M059J (cell line): ENCODE data around the gene ZNF451. TPM values are rescaled to one million over a fixed set of nuclear protein-coding genes. Genes with fewer than 3 reads are reported as not detected.

Experiments
- DNase-seq: peaks from one replicate; pipeline ENCODE4 v3.0.0-alpha.2; 2012; ENCODE audit warnings: low read depth
- total RNA-seq: library from RNA; depleted of rRNA; stranded (reverse); fragments of >200 nt; shearing (Covaris generic); gene quantifications from 2 replicates; pipeline ENCODE4 v1.2.3, GENCODE V29; 2014

ZNF451 gene
- total RNA-seq, 1 experiment from 2014 or later, result 48.6 TPM

DNA sequence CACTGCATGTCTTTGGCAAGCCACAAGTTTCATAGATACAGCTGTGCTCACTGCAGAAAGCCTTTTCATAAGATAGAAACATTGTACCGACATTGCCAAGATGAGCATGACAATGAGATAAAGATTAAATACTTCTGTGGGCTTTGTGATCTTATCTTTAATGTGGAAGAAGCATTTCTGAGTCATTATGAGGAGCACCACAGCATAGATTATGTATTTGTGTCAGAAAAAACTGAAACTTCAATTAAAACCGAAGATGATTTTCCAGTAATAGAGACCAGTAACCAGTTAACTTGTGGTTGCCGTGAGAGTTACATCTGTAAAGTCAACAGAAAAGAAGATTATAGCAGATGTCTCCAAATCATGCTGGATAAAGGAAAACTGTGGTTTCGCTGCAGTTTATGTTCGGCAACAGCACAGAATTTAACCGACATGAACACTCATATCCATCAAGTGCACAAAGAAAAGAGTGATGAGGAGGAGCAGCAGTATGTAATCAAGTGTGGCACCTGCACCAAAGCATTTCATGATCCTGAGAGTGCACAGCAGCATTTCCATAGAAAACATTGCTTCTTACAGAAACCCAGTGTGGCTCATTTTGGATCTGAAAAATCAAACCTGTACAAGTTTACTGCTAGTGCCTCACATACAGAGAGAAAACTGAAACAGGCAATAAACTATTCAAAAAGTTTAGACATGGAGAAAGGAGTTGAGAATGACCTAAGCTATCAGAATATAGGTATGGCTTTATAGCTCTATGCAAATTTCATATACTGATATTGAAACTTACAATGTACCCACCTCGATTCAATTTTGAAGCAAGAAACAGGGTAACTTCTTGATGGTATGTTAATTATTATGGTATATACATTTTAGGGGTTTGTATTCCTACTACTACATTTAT is 58.2 kb downstream of the ZNF451 start:
- DNase-seq, result no peak

DNA sequence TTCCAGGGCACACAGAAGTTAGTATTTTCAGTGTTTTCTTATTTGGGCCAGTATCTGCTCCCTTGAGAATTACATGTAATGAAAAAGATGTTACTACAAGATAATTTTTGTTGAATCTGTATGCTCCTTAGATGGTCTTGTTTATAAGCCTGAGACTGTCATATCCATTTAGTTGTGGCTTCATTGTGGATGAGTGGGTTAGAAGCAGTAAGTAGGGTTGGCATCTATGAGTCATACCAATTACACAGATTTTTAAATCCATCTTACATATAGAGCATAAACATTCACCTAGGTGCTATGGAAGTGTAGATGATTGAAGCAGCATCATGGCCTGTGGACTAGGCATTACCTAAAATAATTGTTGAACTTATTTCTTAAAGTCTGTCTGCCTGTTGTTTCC is 68.7 kb downstream of the ZNF451 start:
- DNase-seq, result peak; percentile 71

DNA sequence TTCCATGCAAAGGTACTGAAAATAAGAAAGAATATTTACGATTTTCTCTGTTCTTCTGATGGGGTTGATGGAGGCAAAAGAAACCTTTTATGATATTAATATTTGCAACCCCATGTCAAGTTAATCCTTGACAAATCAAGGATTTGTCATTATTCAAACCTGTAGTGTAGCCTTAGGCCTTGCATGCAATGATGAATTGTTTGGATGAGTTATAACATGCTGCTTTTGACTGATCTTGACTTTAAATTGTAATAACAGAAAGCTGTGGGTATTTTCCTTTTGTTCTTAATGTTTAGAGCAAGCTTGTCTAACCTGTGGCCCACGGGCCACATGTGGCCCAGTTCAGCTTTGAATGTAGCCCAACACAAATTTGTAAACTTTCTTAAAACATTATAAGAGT is 69.1 kb downstream of the ZNF451 start:
- no peak for DNase-seq

- DNase-seq, result no peak
Observed at GRCh38 chr6:57162028-57162427, 72.0 kb downstream of the ZNF451 start.

- DNase-seq, result peak; percentile 41
Observed at GRCh38 chr6:57162516-57162915, 72.5 kb downstream of the ZNF451 start.

DNA sequence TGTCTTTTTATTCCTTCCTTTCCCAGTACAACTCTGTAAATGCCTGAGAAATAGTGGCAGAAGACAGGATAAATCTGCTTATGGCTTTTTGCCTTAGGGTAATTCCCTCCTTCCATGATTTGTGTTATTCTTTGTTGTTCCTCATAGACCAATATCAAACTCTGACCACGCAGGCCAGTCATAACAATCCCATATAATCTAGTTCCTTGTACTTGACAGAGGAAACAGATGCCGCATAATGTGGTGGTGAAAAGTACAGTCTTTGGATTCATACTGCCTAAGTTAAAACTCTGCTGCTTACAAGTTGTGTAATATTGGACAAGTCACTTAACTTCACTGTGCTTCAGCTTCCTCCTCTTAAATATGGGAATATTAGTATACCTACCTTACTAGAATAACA is 74.0 kb downstream of the ZNF451 start:
- peak; percentile 20 for DNase-seq

- DNase-seq, result no peak
Observed at GRCh38 chr6:57165080-57165479, 75.1 kb downstream of the ZNF451 start.

GRCh38 chr6:57172136-57173055 is 82.4 kb downstream of the ZNF451 start, which contains the start of gene BAG2:
Gene BAG2, plus strand, starts transcription at chr6:57172326. Its CDS starts 372 bp downstream, at chr6:57172698.
- DNase-seq, result peak; percentile 89

- DNase-seq, result peak; percentile 13
Observed at GRCh38 chr6:57173056-57173885, 83.3 kb downstream of the ZNF451 start.

DNA sequence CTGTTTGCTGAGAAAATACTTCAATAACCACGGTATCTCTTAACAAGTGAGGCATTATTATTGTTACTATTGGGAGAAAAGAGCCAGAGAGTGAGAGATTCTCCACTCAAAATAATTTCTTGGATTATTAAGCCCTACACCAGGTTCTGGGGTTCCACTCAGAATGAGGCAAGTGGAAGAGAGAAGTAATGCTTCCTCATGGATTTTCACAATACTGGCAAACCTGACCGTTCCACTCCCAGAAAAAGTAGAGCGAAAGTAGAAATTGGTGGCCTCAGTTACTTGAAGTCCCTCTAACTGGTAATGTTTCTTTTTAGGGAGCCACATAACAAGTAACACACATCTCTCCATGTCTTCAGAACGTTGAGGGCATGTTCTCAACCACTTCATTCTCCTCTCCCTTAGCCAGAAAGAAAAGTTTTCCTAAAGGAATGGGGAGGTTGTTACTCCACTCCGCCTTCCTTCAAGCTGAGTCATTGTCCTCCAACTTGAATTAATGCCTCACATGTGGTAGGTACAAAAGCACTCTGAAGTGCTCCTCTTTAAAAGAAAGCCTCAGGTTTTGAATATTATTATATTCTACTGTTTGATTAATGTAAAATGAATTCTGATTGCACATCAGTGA is 84.0 kb downstream of the ZNF451 start:
- DNase-seq, result peak; percentile 84

GRCh38 chr6:57174511-57174907 is 84.5 kb downstream of the ZNF451 start:
- DNase-seq, result no peak

DNA sequence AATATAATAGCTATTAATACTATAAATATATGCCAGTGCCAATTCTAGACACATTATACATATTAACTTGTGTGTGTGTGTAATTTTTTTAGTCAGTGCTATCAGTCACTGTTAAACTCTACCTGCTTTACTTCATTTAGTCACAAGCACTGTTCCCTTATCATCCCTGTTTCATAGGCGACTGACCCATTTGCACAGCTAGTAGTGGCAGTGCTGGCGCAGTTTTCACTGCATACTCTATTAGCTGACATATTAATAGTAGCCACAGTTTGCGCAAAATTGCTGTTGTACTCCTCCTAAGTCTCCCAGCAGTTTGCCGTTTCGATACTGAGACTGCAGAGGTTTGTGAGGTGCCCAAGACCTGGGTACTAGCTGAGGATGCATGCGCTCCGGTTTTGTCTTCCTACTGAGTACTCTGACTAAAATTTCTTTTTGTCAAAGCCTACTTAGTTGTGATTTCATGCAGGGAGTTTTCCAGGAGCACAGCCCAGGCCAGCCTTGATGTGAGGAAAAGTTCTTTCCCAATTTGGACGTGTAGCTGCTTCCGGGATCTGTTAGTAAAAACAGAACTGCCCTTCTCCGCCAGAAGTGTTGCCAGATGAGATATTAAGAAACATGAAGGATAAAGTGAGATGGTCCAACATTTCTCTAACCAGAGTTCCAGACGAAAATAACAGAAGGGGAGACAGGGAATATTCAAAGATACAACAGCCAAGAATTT is 87.7 kb downstream of the ZNF451 start:
- no peak for DNase-seq

GRCh38 chr6:57180596-57180995 is 90.6 kb downstream of the ZNF451 start:
- no peak for DNase-seq

GRCh38 chr6:57182017-57182432 is 92.0 kb downstream of the ZNF451 start:
- no peak for DNase-seq

GRCh38 chr6:57183336-57183735 is 93.3 kb downstream of the ZNF451 start:
- no peak for DNase-seq

- peak; percentile 49 for DNase-seq
Observed at GRCh38 chr6:57190140-57190539, 100.2 kb downstream of the ZNF451 start.

GRCh38 chr6:57193177-57193576 is 103.2 kb downstream of the ZNF451 start:
- DNase-seq, result no peak

DNA sequence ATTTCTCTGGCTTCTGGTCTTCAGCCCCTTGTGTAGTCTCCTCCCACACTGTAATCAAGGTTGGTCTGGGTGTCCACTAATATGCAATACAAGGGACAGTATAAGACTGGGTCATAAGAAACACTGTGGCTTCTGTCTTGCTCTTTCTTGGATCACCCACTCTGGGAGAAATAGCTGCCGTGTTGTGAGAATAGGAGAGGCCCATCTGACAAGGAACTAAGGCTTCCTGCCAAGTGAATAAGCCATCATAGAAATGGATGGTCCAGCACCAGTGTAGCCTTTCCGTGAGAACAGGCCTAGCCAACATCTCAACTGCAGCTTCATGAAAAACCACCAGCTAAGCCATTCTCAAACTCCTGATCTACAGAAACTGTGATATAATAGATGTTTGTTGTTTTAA is 105.5 kb downstream of the ZNF451 start:
- no peak for DNase-seq

- DNase-seq, result peak; percentile 32
Observed at GRCh38 chr6:57198926-57199636, 109.1 kb downstream of the ZNF451 start.

DNA sequence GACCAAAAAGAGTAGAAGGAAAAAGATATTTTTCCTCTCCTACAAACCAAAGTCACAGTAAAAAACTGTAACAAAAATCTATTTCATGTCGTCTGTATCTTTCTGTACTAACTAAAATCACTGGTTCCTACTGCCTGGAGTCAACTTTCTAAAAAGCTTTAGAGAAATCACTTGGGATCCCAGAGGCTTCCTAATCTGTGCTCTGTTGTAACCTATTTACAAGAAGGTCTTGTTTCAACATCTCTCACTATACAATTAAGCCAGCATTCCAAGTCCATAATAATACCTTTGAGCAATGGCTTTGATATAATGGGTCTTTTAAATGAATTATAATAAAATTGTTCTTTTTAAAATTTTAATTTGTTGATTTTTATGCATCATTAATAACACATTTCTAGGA is 111.7 kb downstream of the ZNF451 start:
- DNase-seq, result no peak
